ENCODE results near the gene PSMA8.

DNA sequence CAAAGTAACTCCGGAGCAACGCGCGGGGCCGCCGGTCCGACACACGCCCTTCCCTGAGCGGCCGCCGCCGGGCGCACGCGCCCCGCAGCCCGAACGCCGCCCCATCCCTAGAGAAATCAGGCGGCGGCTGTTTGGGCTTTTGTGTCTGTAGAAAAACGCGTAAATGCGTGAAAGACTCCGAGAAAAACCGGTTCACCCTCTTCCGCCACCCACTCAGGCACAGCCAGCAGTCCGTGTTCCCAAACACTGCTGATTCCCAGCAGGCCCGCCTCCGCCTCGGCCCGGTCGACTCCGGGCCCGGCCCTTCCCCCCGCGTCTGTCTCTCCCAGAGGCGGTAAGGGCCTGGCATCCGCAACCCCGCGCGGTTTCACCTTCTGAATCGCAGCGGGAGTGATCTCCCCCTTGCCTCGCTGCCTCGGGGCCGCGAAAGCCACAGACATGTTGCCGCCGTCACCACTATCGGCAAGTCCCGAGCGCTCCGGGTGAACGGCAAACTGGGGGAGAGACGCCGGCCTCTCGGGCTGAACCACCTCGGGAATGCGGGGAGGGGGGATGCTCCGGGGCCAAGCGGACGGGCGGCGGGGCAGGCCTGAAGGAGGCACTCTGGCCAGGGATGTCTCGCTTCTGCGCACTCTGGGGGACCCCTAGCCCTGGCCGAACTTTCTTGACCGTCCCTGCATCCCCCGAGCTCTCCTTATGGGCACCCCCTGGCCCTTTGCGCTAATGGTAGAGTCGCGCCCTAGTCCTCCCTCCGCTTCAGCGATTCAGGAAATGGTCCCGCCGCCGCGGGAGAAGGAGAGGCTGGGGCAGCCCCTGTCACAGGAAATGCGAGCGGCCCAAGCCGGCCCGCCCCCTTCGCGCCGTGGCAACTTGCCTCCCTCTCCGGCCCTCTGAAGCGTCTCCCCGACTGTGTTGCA lies 43.3 kb upstream of the PSMA8 start, which contains the start of gene SS18:
- TF ChIP-seq, protein P1, sequence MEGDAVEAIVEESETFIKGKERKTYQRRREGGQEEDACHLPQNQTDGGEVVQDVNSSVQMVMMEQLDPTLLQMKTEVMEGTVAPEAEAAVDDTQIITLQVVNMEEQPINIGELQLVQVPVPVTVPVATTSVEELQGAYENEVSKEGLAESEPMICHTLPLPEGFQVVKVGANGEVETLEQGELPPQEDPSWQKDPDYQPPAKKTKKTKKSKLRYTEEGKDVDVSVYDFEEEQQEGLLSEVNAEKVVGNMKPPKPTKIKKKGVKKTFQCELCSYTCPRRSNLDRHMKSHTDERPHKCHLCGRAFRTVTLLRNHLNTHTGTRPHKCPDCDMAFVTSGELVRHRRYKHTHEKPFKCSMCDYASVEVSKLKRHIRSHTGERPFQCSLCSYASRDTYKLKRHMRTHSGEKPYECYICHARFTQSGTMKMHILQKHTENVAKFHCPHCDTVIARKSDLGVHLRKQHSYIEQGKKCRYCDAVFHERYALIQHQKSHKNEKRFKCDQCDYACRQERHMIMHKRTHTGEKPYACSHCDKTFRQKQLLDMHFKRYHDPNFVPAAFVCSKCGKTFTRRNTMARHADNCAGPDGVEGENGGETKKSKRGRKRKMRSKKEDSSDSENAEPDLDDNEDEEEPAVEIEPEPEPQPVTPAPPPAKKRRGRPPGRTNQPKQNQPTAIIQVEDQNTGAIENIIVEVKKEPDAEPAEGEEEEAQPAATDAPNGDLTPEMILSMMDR (IDR thresholded peaks at IDR 0.05) = no peak
- no peak for TF ChIP-seq EP300 (IDR thresholded peaks at IDR 0.05)
